GM21423 (cell line): Measurements from ENCODE around the gene APOBR.

Experiments
- ATAC-seq: cut with Tn5 transposase; IDR thresholded peaks from one replicate; pipeline ENCODE4 v1.9.1; 2021; ENCODE audit warnings: mild to moderate bottlenecking, moderate library complexity; ENCODE audit not compliant: unreplicated experiment

APOBR gene

DNA sequence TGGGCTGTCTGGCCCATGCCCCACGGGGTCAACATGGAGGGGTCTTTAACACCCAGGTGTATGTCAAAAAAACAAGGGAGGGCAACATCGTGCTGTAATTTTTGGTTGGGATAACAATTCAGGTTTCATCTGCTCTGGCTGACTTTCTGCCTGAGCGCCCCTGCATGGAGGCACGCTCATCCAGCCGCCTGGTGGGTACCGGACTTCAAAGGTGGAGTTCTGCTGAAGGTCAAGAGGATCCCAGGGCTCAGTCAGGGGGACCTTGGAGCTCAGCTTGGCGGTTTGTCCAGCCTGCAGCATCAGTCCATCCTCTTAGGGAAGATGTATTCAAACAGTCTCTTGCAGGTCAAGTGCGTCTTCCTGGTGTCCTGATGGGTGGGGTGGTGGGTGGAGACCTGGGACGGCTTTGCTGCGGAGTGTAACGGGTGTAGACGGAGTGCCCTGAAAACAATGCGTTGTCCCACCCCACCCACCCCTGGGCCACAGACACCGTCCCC, 53.9 kb downstream of the APOBR start:
- no peak for ATAC-seq
